Loucy (cell line): ENCODE measurements around the gene KRTAP10-5.

Source experiments
- H2AFZ ChIP-seq: fragments of 200-600 bp; sonication (generic); 2 replicates; pipeline ENCODE4 v1.6.0; 2016; ENCODE audit warnings: antibody characterized with exemption, mild to moderate bottlenecking, low read length, moderate library complexity
- H3F3A ChIP-seq: fragments of 200-600 bp; 2 replicates; pipeline ENCODE4 v1.6.0; 2016; ENCODE audit warnings: antibody characterized with exemption, low read depth, mild to moderate bottlenecking
- H3K27me3 ChIP-seq: fragments of 200-600 bp; sonication (generic); 2 replicates; pipeline ENCODE4 v1.6.1; 2014; ENCODE audit warnings: low read length, mild to moderate bottlenecking; ENCODE audit not compliant: insufficient read depth, poor library complexity, severe bottlenecking
- H3K36me3 ChIP-seq: fragments of 200-600 bp; sonication (generic); 2 replicates; pipeline ENCODE4 v1.6.1; 2016; ENCODE audit warnings: low read length; ENCODE audit not compliant: insufficient read depth
- H3K4me1 ChIP-seq: fragments of 200-600 bp; sonication (generic); 2 replicates; pipeline ENCODE4 v1.5.1; 2014; ENCODE audit warnings: low read length, mild to moderate bottlenecking; ENCODE audit not compliant: insufficient read depth, poor library complexity, severe bottlenecking
- H3K4me2 ChIP-seq: fragments of 200-600 bp; sonication (generic); 2 replicates; pipeline ENCODE4 v1.6.0; 2014; ENCODE audit warnings: antibody characterized with exemption, low read length, low read depth, mild to moderate bottlenecking; ENCODE audit not compliant: poor library complexity, severe bottlenecking
- H3K4me3 ChIP-seq: fragments of 200-600 bp; sonication (generic); 2 replicates; pipeline ENCODE4 v1.5.1; 2014; ENCODE audit warnings: low read length, mild to moderate bottlenecking, mixed read lengths; ENCODE audit not compliant: poor library complexity, severe bottlenecking
- H3K79me2 ChIP-seq: fragments of 200-600 bp; sonication (generic); 2 replicates; pipeline ENCODE4 v1.6.1; 2014; ENCODE audit warnings: low read length; ENCODE audit not compliant: insufficient read depth
- H3K9ac ChIP-seq: fragments of 200-600 bp; sonication (generic); 2 replicates; pipeline ENCODE4 v1.6.0; 2014; ENCODE audit warnings: mild to moderate bottlenecking, low read depth, low read length, moderate library complexity; ENCODE audit not compliant: poor library complexity, severe bottlenecking
- H3K9me2 ChIP-seq: fragments of 200-600 bp; sonication (generic); replicated peaks from 2 replicates; pipeline ENCODE4 v1.6.1; 2016; ENCODE audit warnings: low read depth, low read length, mixed read lengths
- H3K9me3 ChIP-seq: fragments of 200-600 bp; sonication (generic); 2 replicates; pipeline ENCODE4 v1.6.1; 2014; ENCODE audit warnings: mild to moderate bottlenecking, antibody characterized with exemption, low read length, low read depth; ENCODE audit not compliant: insufficient read depth
- H4K20me1 ChIP-seq: fragments of 200-600 bp; sonication (generic); 2 replicates; pipeline ENCODE4 v1.6.0; 2014; ENCODE audit warnings: antibody characterized with exemption, low read length, mild to moderate bottlenecking; ENCODE audit not compliant: insufficient read depth, poor library complexity, severe bottlenecking
- CTCF ChIP-seq: fragments of 200-600 bp; sonication (generic); conservative IDR thresholded peaks from 2 replicates; pipeline ENCODE4 v1.5.1; 2014; ENCODE audit warnings: mild to moderate bottlenecking, antibody characterized with exemption, low read length
- EZH2phosphoT487 ChIP-seq: fragments of 200-600 bp; IDR thresholded peaks from 2 replicates; pipeline ENCODE4 v1.6.1; 2018; ENCODE audit warnings: antibody characterized with exemption, mild to moderate bottlenecking, moderate library complexity, borderline replicate concordance

Gene KRTAP10-5

GRCh38 chr21:44606495-44606894 lies 26.1 kb upstream of the KRTAP10-5 start:
- Histone ChIP-seq H3K9ac (no peak overlapping the region), H3K36me3 (no peaks in the 10 kb centered on the region), H3K4me3 (no peak overlapping the region)

GRCh38 chr21:44603911-44604310 lies 23.5 kb upstream of the KRTAP10-5 start:
- TF ChIP-seq EZH2phosphoT487 (no peak), CTCF (no peak)
- Histone ChIP-seq H3K4me1 (no peaks in the 10 kb centered on the region), H3K9me3 (no peaks in the 10 kb centered on the region), H3K4me3 (no peak overlapping the region), H3K79me2 (no peaks in the 10 kb centered on the region), H3K9me2 (no peaks in the 10 kb centered on the region), H3K36me3 (no peaks in the 10 kb centered on the region), H2AFZ (no peak overlapping the region), H4K20me1 (no peaks in the 10 kb centered on the region), H3K27me3 (no peaks in the 10 kb centered on the region), H3K9ac (no peak overlapping the region), H3F3A (no peaks in the 10 kb centered on the region), H3K4me2 (no peak overlapping the region)

More at GRCh38 chr21:44606495-44606894, 26.1 kb upstream of the KRTAP10-5 start:
- Histone ChIP-seq H3K9me3 (peaks cover 8% of the 10 kb centered on the region; the same call in 1 of the 2 replicates), H4K20me1 (no peaks in the 10 kb centered on the region), H3K4me1 (no peaks in the 10 kb centered on the region), H3F3A (no peaks in the 10 kb centered on the region), H3K79me2 (no peaks in the 10 kb centered on the region), H3K27me3 (no peaks in the 10 kb centered on the region), H2AFZ (no peak overlapping the region), H3K9me2 (no peaks in the 10 kb centered on the region), H3K4me2 (no peak overlapping the region)
- no peak for TF ChIP-seq EZH2phosphoT487
- TF ChIP-seq CTCF, result no peak

- H3K36me3 ChIP-seq, result no peaks in the 10 kb centered on the region
- TF ChIP-seq CTCF (no peak), EZH2phosphoT487 (no peak)
- H4K20me1 ChIP-seq, result no peaks in the 10 kb centered on the region
- H3K9me2 ChIP-seq, result no peaks in the 10 kb centered on the region
- H3K9me3 ChIP-seq, result no peaks in the 10 kb centered on the region
- H3K9ac ChIP-seq, result no peak overlapping the region
- no peak overlapping the region for H3K4me3 ChIP-seq
- H3K4me2 ChIP-seq, result no peak overlapping the region
- no peaks in the 10 kb centered on the region for H3K27me3 ChIP-seq
- H2AFZ ChIP-seq, result no peak overlapping the region
- no peaks in the 10 kb centered on the region for H3F3A ChIP-seq
- H3K79me2 ChIP-seq, result no peaks in the 10 kb centered on the region
- no peaks in the 10 kb centered on the region for H3K4me1 ChIP-seq
These were observed 22.9 kb upstream of the KRTAP10-5 start for GRCh38 chr21:44603109-44603875.
